HL-60 (cell line): Measurements from ENCODE around the gene NMRK1.

Source experiments
- CTCF ChIP-seq: IDR thresholded peaks from one replicate; pipeline ENCODE4 v1.5.1; 2011; ENCODE audit warnings: low read length, control low read depth, inconsistent platforms; ENCODE audit not compliant: insufficient read depth
- POLR2AphosphoS5 ChIP-seq: IDR thresholded peaks from 2 replicates; pipeline ENCODE4 v1.6.1; 2012; ENCODE audit warnings: low read depth
- REST ChIP-seq: IDR thresholded peaks from 2 replicates; pipeline ENCODE4 v1.6.1; 2012; ENCODE audit warnings: low read depth; ENCODE audit not compliant: insufficient replicate concordance
- SPI1 ChIP-seq: IDR thresholded peaks from 2 replicates; pipeline ENCODE4 v1.6.1; 2012; ENCODE audit warnings: low read depth, mild to moderate bottlenecking, borderline replicate concordance

GRCh38 chr9:75088646-75089372, 854 bp upstream of the NMRK1 start:
- TF ChIP-seq REST: no peak
- no peak for TF ChIP-seq CTCF
- TF ChIP-seq SPI1: peak; percentile 100
- TF ChIP-seq POLR2AphosphoS5: peak; percentile 50; the same call in 1 of the 2 replicates
